MV-4-11 (cell line): Measurements from ENCODE around the gene MRPL17.
"Not testable (repeated sequence)": the region's sequence is repeated elsewhere in the genome, so short reads cannot be mapped to it uniquely, and the experiment has no call there.

Source experiments
- DNase-seq: peaks from one replicate; lab custom pipeline; 2025; lab: John Stamatoyannopoulos, UW

MRPL17 gene

GRCh38 chr11:6682936-6683861, at the start of gene MRPL17:
Gene MRPL17 (minus strand): TSS chr11:6683340. CDS start chr11:6683296, 44 bp downstream.
- DNase-seq: peak; percentile 99

- no peak for DNase-seq
Measured at GRCh38 chr11:6727971-6728760, 45.0 kb upstream of the MRPL17 start.

- DNase-seq: no peak
Measured at GRCh38 chr11:6725386-6725896, 42.3 kb upstream of the MRPL17 start.

GRCh38 chr11:6724013-6724412, 40.9 kb upstream of the MRPL17 start:
- DNase-seq: no peak

- no peak for DNase-seq
Measured at GRCh38 chr11:6721343-6721742, 38.2 kb upstream of the MRPL17 start.

GRCh38 chr11:6719576-6719975, 36.4 kb upstream of the MRPL17 start:
- DNase-seq: no peak

GRCh38 chr11:6717426-6717825, 34.3 kb upstream of the MRPL17 start:
- DNase-seq: peak; percentile 60

- not testable (repeated sequence) for DNase-seq
Measured at GRCh38 chr11:6711552-6711951, 28.4 kb upstream of the MRPL17 start.

- DNase-seq: no peak
Measured at GRCh38 chr11:6708876-6709275, 25.7 kb upstream of the MRPL17 start.

- DNase-seq: peak; percentile 30
Measured at GRCh38 chr11:6705905-6706535, 22.9 kb upstream of the MRPL17 start.

GRCh38 chr11:6703247-6704063, 20.3 kb upstream of the MRPL17 start:
- peak; percentile 86 for DNase-seq

GRCh38 chr11:6701955-6702354, 18.8 kb upstream of the MRPL17 start:
- not testable (repeated sequence) for DNase-seq

- DNase-seq: no peak
Measured at GRCh38 chr11:6695377-6695776, 12.2 kb upstream of the MRPL17 start.

- no peak for DNase-seq
Measured at GRCh38 chr11:6694229-6694535, 11.0 kb upstream of the MRPL17 start.

GRCh38 chr11:6693342-6694228, 10.4 kb upstream of the MRPL17 start:
- DNase-seq: peak; percentile 44

GRCh38 chr11:6692128-6692527, 9.0 kb upstream of the MRPL17 start:
- DNase-seq: no peak

GRCh38 chr11:6690431-6691132, 7.4 kb upstream of the MRPL17 start:
- not testable (repeated sequence) for DNase-seq

GRCh38 chr11:6687876-6688275, 4.7 kb upstream of the MRPL17 start:
- DNase-seq: no peak

- no peak for DNase-seq
Measured at GRCh38 chr11:6686006-6686405, 2.9 kb upstream of the MRPL17 start.

GRCh38 chr11:6684068-6684467, 928 bp upstream of the MRPL17 start:
- DNase-seq: not testable (repeated sequence)
